ENCODE measurements around the gene ROBO2. TPM values are rescaled to one million over a fixed set of nuclear protein-coding genes. Genes with fewer than 3 reads are reported as not detected.

Gene ROBO2
- polyA plus RNA-seq, 1 donor: 2.2 TPM

DNA sequence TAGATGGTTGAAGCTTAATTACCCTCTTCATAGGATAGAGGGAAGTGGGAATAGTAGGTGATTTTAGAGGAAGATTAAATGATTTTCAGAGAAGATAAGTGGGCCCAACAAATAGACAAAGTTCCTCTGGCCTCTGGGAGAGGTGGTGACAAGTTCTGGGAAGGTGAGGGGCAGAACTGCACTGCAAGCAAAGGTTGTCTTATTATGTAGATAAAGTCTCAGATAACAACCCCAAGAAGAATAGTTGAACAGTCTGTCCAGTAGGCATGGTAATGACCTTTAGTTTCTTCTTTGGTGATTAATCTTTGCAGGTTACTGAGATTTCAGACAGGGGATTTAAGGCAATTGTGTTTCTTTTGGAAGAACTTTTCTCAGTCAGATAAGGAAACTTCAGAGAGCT is 439.1 kb downstream of the ROBO2 start:
- no peak for DNase-seq (ENCODE audit: low read depth)

DNA sequence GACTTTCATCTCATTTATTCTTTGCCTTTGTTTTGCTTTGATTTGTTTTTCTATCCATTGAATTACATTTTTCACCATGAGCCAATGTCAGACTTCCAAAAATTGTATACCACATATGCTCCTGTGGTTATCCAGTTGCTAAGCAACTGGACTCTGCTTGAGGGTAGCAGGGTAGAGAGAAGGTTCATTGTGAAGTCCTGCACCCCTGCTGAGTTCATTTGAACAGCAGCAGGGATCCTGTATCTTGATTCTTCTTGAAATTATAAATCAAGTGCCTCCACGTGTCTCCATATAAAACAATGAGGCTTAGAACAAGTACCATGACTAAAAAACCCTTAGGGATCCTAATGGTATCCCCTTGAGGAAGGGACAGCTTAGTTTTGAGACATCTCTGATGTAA is 449.3 kb downstream of the ROBO2 start:
- no peak for DNase-seq (ENCODE audit: low read depth)

DNA sequence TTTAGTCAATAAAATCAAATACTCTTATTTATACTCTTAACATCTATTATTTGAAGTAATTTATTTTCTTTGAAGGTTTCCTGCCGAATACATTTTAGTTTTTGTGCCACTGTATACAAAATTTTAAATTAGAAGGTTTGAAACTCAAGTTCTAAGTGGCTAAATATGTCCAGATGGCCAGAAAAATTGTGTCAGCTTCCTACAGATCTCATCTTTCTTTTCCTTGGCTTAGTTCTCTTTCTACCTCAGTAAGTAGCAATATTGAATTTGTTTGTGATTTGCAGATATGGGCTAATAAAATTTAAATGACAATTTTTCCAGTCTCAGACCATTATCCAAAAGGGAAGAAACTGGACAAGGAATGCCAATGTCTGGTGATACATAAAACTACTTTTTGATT is 452.1 kb downstream of the ROBO2 start:
- no peak for DNase-seq (ENCODE audit: low read depth)

DNA sequence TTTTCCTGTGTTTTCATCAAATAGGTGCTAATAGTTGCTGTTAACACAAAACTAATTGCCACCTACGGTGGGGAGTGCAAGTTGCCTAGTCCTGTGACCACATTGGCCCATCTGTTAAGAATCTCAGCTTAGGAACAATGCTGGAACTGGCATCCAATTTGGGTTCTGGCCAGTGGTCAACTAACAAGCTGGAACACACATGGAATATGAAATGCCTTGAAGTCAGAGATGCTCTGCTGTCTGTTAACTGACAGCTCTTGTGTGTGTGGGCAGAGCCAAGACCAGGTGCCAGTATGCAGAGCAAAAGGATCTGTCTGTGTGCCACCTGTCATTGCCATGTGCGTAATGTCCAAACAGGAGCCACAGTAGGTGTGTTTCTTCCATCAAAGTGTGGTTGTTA is 460.8 kb downstream of the ROBO2 start:
- no peak for DNase-seq (ENCODE audit: low read depth)

DNA sequence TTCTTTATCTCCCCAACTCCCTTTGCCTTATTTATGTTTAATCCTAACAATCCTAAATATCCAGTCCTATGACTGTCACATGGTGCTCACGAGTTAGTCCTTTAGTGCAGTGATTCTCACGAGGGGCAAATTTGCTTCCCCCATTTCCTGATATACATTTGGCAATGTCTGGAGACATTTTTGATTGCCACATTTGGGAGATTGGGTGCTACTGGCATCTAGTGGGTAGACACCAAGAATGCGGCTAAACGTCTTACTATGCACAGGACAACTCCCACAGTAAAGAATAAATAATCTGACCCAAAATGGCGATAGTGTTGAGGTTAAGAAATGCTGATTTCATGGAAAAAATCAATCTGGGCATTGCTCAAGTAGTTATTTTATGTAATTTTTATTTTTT is 466.5 kb downstream of the ROBO2 start:
- DNase-seq (ENCODE audit: low read depth): no peak

DNA sequence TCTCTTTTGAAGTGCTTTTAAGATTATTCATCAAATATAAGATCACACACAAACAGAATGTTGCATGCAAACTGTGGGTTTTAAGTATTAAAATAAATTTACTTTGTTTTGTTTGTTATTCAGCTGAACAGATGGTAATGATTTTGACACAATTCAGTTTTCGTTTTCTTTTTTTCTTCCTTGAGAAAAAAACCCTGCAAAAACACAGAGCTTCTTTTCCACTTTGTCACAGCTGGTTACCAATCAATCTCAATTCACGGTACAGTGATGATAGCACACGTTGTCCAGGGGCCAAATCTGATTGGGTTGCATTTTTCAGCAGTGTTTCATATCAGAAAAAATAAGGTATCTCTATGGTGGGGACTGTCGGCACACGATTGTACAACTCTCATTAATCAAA is 473.6 kb downstream of the ROBO2 start:
- DNase-seq (ENCODE audit: low read depth): no peak

DNA sequence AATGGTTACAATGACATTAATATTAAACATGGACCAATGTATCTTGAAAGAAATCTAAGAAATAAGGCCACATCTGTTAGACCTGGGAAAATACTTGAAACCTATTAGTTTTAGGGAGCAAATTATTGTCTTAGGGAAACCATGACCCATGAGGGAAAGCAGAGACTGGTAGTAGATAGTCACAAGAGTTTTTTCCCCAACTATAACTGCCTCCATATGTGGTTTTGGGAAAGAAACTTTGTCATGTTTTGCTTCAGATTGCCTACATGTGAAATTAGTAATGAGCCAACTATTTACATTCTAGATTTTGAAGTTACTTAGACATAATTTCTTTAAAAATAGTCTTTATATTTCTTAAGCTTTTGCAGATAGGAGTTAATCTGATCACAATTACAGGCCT is 474.9 kb downstream of the ROBO2 start:
- DNase-seq (ENCODE audit: low read depth): no peak

DNA sequence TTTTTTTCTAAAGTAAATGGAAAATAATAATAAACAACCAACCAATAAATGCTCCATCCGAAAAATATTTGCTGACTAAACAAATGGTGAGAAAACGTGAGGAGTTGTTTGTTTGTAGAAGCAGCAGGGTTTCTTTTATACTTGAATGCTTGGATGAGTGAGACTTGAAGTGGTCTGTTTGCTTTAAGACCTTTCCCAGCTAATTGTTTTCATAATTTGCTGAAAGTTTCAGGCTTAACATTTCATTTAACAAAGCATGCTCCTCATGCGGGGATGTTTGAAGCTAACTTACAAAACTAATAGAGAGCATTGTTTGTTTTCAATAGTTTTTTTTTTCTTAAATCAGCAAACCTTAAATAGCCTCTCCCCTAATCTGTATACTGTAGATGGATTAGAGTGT is 484.6 kb downstream of the ROBO2 start:
- DNase-seq (ENCODE audit: low read depth): no peak

DNA sequence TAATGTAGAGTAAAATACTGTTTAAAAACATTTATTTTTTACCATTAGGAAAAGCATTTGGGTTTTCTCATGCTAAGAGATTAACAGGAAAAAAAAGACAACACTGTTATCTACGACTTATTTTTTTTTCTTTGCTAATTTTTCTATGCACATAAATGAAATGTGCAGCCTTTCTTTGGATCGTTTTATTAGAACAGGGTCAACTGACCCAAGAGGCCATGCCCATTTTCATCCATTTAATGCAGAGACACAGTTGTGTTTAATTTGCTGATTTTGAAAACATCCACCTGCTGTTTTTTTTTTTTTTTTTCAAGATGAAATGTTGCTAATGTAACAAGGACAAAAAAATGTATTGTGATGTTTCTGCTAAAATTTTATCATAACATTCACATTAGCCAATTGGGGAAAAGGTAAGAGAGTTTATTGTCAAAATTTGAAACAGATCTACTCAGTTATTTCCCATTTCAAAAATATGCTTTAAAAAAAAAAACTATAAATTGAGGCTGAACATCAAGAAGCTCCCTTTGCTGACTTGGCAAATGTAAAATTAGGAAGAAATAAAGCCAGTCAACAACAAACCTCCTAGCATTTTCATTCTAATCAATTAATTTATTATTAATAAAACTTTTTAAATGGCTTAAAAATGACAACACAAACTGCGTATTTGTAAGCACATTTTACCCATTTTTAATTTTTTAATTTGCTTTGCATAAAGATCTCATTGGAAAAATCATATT is 485.2 kb downstream of the ROBO2 start:
- no peak for DNase-seq (ENCODE audit: low read depth)

DNA sequence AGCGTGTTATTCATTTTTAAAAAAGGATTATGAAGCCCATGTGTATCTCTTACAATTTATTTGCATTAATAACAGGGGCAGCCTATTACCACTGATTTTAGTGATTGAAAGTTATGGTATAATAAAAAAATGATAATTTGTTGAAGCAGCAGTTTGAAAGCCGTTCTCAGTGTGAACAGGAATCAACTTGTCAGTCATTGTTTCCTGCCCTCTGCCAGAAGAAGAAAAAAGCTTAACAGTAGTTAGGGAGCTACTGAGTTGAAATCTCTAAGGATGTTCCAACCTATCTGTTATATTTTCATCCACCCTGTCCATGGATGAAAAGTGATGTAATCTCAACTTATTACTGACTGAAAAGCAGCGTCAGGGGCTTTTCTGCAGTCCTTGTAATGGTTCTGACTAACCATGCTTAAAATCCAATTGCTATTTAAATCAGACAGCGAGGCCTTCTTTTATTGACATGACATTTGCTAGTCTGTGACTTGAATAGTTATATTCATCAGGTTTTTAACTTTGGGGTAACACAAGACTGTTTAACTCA is 486.7 kb downstream of the ROBO2 start:
- DNase-seq (ENCODE audit: low read depth): no peak

DNA sequence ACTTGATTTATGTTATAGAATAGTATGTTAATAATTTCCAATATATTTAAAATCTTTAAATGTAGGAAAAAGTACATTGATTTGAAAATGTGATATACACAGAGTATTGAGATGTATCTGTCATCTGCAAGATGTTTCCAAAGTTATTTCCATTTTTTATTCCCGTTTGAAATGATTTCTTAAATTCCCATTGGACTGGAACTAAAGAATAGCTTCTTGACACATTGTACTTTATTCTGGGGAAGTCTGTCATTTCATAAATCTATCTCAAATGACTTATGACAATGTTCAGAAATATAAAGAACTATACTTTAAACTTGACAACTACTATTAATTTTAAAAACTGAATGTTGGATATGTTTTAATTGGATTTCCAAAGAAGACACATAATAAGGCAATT is 489.6 kb downstream of the ROBO2 start:
- no peak for DNase-seq (ENCODE audit: low read depth)

DNA sequence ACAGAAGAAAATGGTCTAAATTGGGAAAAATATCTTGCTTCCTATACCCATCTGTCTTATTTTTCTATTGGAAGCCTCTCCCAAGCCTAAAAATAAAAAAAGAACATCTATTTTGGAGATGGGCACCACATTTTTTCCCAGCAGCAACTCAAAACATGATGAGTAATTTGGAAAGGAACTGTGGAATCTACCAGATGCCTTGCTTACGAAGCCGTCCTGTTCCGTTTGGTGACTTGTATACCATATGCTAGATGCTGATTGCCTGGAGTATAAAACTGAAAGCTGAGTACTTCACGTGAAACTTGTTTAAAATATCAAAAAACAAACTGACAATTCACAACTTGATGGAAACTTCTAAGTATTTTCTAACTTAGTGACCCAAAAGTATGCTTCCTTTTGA is 491.0 kb downstream of the ROBO2 start:
- DNase-seq (ENCODE audit: low read depth): no peak

DNA sequence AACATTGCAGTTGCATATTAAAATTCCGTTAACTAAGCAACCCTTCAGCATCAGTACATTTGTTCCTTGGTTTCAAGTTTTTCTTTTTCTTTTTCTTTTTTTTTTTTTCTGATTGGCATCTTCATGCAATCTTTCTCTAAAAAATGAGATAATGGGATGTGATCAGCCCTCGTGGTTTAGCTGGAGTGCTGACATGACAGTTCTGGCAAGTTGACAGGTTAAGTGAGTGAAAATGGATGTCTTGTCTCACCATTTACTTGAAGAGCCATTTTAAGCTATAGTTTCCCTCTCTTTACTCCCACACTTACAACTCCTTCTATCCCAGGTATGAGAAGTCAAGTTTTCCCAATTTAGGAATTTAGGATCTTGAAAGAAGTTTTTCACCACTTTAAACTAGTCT is 495.2 kb downstream of the ROBO2 start:
- no peak for DNase-seq (ENCODE audit: low read depth)

DNA sequence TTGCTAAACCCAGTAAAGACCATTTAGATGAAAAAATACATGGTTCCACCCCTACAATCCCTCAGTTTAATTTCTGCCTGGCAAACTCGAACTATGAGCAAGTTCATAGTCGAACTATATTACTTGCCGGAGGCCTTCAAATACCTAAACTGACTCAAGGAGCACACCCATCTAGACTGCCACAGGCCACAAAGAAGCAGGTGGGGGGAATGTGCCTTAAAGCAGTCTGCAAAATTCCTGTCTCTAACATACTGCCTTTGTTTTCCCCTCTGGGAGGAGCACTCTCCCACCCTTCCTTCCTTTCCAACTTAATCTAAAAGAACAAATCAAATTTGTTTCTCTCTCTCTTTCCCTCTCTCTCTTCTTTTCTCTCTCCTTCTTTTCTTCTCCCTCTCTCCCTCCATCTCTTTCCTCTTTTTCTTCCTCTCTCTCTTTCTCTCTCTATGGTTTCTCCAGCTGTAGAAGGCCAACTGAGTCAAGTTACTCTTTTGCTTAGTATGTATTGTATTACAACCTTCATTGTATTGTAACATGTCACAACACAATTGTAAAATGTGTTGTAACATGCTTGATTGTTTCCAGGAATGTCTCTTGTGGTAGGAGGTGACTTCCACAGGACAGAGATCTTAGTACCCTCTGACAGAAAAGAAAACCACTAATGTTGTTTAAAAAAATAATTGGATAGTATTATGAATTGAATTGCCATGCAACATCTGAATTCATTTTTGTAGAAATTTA is 496.3 kb downstream of the ROBO2 start:
- DNase-seq (ENCODE audit: low read depth): no peak

DNA sequence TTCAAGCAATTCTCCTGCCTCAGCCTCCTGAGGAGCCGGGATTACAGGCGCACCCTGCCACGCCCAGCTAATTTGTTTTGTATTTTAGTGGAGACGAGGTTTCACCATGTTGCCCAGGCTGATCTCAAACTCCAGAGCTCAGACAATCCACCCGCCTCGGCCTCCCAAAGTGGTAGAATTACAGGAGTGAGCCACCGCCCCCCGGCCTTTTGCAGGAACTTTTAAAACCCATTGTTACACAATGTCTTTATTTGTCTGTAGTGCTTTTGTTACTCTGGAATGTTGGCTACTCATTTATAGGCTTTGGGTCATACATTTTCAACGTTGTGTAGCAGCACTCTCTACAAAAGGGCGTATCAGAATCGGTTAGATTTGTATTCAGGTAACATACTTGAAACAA is 499.1 kb downstream of the ROBO2 start:
- no peak for DNase-seq (ENCODE audit: low read depth)

DNA sequence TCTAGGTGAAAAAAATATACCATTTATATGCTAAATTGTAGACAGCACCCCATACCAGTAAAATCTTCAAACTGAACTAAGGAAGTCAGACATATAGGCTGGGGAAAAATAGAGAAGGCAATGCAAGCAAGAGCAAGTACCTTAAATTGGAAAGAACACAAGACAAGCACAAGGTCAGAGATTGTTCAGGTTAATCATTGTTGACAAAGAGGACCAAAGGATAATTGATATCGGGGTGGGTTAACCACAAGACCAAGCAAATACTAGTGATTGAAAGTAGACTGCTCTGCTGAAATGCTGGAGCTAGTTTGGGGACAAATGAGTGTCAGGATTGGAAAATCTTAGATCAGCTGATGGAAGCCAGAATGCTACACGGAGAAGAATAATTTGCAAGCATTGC is 499.8 kb downstream of the ROBO2 start:
- no peak for DNase-seq (ENCODE audit: low read depth)

DNA sequence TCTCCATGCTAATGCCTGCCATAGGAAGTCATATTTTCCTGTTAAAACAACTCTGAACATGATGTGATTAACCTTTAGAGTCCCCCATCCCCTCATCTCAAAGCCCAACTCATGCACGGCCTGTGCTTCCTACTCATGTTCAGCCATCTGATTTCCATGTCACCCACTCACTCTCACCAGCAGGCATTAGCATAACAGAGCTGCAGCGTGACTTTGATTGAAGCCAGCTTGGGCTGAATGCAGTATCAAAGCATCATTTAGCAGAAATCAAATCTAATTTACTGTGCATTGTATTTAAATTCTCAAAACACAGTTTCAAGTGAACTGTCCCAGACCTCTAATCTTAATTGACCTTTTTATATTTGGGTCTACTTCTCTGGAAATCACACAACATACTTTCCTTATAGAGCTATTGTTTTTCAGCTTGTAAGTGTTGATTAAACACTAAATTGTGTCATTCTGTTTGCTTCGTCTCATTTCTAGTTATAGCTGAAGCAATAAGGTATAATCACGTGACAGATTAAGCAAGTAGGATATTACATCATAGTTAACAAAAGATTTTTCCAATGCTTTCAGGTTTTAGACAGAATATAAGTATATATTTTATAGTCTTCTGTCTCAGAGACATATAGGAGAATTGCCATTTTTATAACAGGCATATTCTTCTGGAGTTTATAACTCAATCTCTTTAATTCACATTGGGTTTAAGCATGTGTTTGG is 501.5 kb downstream of the ROBO2 start:
- DNase-seq (ENCODE audit: low read depth): no peak

DNA sequence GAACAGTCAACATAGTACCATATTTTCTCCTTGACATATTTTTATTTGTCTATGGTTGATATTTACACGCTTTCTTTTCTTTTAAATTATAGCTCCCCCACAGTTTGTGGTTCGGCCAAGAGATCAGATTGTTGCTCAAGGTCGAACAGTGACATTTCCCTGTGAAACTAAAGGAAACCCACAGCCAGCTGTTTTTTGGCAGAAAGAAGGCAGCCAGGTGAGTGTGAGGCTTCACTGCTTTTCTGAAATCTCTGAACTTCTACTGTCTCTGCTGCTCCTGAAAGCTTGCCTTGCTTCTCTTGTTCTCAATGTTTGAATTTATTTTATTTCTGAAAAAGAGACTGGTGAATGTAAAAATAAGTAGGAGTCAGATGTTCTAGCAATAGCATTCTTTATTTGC is 506.3 kb downstream of the ROBO2 start:
- no peak for DNase-seq (ENCODE audit: low read depth)

DNA sequence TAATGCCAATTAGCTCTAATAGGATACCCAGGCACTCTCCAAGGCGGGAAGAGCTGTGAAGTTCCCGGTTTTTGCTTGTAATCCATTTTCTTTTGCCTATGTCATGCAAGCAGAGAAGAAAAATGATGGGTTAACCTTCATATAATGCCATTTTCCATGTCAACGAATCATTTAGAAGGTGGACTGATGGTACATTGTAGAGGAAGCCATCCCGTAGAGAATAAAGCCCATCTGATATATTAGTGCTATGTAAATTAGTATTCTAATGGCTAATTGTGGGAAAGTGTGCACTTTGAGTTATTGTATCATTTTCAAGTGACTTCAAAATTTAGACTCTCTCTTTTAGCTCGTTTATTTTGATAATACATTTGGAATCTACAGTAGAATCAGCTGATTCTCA is 509.1 kb downstream of the ROBO2 start:
- no peak for DNase-seq (ENCODE audit: low read depth)

DNA sequence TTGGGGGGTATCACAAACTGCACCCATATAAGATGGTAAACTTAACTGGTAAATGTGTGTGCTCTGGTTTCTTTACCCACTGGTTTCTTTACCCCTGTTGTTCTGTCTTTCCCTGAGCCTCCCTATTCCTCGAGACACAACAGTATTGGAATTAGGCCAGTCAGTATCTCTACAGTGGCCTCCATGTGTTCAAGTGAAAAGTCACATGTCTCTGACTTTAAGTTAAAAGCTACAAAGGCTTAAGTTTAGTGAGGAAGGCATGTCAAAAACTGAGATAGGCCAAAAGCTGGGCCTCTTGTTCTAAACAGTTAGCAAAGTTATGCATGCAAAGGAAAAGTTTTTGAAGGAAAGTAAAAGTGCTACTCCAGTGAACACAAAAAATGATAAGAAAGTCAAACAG is 513.3 kb downstream of the ROBO2 start:
- DNase-seq (ENCODE audit: low read depth): no peak

DNA sequence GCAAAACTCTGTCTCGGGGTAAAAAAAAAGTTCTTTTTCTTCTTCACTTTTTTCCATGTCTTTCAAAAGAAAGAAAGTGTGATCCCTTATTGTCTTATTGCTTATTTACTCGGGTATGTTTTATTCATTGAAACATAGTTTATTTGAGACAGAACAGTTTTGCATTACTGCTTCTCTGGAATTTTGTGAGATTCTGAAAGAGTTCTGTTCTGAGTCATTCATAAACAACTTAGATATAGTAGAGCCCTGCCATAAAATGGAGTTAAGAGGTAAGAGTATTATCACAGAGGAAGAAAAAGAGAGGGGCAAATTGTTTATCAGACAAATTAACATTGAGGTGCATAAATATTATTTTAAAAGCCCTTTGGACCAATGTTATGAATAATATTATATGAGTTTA is 522.2 kb downstream of the ROBO2 start:
- no peak for DNase-seq (ENCODE audit: low read depth)

DNA sequence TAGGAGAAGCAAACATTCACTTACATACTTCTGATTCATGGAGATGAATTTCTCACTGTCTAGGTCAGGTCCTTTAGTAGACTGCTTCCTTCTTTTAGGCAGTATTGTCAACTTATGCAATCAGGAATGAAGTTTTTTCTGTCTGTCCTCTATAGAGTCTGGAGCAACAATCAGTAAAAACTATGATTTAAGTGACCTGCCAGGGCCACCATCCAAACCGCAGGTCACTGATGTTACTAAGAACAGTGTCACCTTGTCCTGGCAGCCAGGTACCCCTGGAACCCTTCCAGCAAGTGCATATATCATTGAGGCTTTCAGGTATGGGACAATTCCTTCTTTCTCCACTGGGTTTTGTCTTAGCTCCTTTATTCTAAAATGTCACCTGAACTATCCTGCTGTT is 523.1 kb downstream of the ROBO2 start:
- DNase-seq (ENCODE audit: low read depth): no peak

DNA sequence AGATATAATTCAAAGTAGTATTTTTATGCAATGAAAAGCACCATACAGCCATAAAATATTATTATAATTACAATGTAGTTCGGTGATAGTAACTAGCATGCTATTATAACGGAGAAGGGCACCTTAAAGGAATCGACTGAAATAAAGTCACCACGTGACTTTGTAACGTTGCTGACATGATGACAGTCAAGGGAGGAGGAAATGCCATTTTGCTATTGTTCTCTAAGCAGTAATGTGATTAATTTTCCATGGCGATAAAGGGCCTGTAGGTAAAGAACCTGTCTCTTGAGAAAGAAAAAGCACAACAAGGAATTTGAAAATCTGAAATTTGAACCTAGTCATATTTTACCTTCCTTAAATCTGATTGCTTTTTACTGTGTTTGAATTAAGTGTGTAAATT is 526.2 kb downstream of the ROBO2 start:
- DNase-seq (ENCODE audit: low read depth): no peak

Data from forelimb muscle (tissue), 1 donor.